Osteocyte (in vitro differentiated cells): ENCODE results near the gene SEPSECS. TPM values are rescaled to one million over a fixed set of nuclear protein-coding genes. Genes with fewer than 3 reads are reported as not detected.
A peak's percentile ranks its signal among the peaks of the same experiment; 100 is the strongest.

Experiments
- DNase-seq: peaks from one replicate; pipeline ENCODE4 v3.0.0; 2021; ENCODE audit warnings: mixed read lengths; ENCODE audit not compliant: unreplicated experiment; ENCODE audit errors: extremely low spot score
- H3K27ac Mint-ChIP-seq: one replicate; pipeline ENCODE4 v1.8.0; 2021; ENCODE audit warnings: mild to moderate bottlenecking, mixed read lengths; ENCODE audit not compliant: unreplicated experiment
- H3K27me3 Mint-ChIP-seq: one replicate; pipeline ENCODE4 v1.8.0; 2021; ENCODE audit warnings: mixed read lengths; ENCODE audit not compliant: unreplicated experiment
- H3K36me3 Mint-ChIP-seq: one replicate; pipeline ENCODE4 v1.8.0; 2021; ENCODE audit warnings: mixed read lengths; ENCODE audit not compliant: unreplicated experiment
- H3K4me1 Mint-ChIP-seq: one replicate; pipeline ENCODE4 v1.8.0; 2021; ENCODE audit warnings: mixed read lengths; ENCODE audit not compliant: unreplicated experiment
- H3K4me3 Mint-ChIP-seq: one replicate; pipeline ENCODE4 v1.8.0; 2021; ENCODE audit warnings: mild to moderate bottlenecking, moderate library complexity, mixed read lengths; ENCODE audit not compliant: unreplicated experiment
- H3K9me3 Mint-ChIP-seq: one replicate; pipeline ENCODE4 v1.8.0; 2021; ENCODE audit warnings: mixed read lengths; ENCODE audit not compliant: unreplicated experiment
- CTCF ChIP-seq: fragments of 200-600 bp; sonication (generic); IDR thresholded peaks from 2 replicates; pipeline ENCODE4 v1.5.0; 2021; ENCODE audit warnings: antibody characterized with exemption, mild to moderate bottlenecking, moderate library complexity
- total RNA-seq: library from RNA; stranded (reverse); gene quantifications from 2 replicates; pipeline ENCODE4 v1.2.1, GENCODE V29; 2021

SEPSECS gene
- total RNA-seq, 1 donor from 2014 or later = 7.8 TPM

- DNase-seq = no peak
- Mint-ChIP-seq H3K27me3 (no peaks in the 10 kb centered on the region), H3K4me1 (no peaks in the 10 kb centered on the region)
Measured at GRCh38 chr4:25184056-25184455, 23.8 kb upstream of the SEPSECS start.

GRCh38 chr4:25182937-25183336, 22.7 kb upstream of the SEPSECS start:
- no peak for TF ChIP-seq CTCF
- Mint-ChIP-seq H3K36me3 (no peaks in the 10 kb centered on the region), H3K4me3 (no peak overlapping the region), H3K4me1 (no peaks in the 10 kb centered on the region), H3K9me3 (no peaks in the 10 kb centered on the region), H3K27me3 (no peaks in the 10 kb centered on the region), H3K27ac (no peak overlapping the region)
- no peak for DNase-seq

More at GRCh38 chr4:25184056-25184455, 23.8 kb upstream of the SEPSECS start:
- H3K36me3 Mint-ChIP-seq = no peaks in the 10 kb centered on the region
- H3K9me3 Mint-ChIP-seq = no peaks in the 10 kb centered on the region
- no peak overlapping the region for H3K27ac Mint-ChIP-seq
- TF ChIP-seq CTCF = no peak
- no peak overlapping the region for H3K4me3 Mint-ChIP-seq

- H3K4me1 Mint-ChIP-seq = peaks cover 4% of the 10 kb centered on the region
- H3K27ac Mint-ChIP-seq = no peak overlapping the region
- H3K4me3 Mint-ChIP-seq = no peak overlapping the region
- peak; percentile 49 for TF ChIP-seq CTCF
- H3K36me3 Mint-ChIP-seq = no peaks in the 10 kb centered on the region
- DNase-seq = no peak
- no peaks in the 10 kb centered on the region for H3K9me3 Mint-ChIP-seq
- no peaks in the 10 kb centered on the region for H3K27me3 Mint-ChIP-seq
Measured at GRCh38 chr4:25180524-25181131, 20.4 kb upstream of the SEPSECS start.

GRCh38 chr4:25178838-25179261, 18.6 kb upstream of the SEPSECS start:
- no peak overlapping the region for H3K27ac Mint-ChIP-seq
- H3K4me3 Mint-ChIP-seq = no peak overlapping the region
- H3K27me3 Mint-ChIP-seq = no peaks in the 10 kb centered on the region
- no peaks in the 10 kb centered on the region for H3K36me3 Mint-ChIP-seq
- peaks cover 7% of the 10 kb centered on the region for H3K4me1 Mint-ChIP-seq
- DNase-seq = no peak
- no peaks in the 10 kb centered on the region for H3K9me3 Mint-ChIP-seq
- no peak for TF ChIP-seq CTCF

- Mint-ChIP-seq H3K27ac (no peak overlapping the region), H3K9me3 (no peaks in the 10 kb centered on the region), H3K4me1 (peaks cover 24% of the 10 kb centered on the region), H3K27me3 (no peaks in the 10 kb centered on the region), H3K36me3 (no peaks in the 10 kb centered on the region), H3K4me3 (no peak overlapping the region)
- no peak for TF ChIP-seq CTCF
- no peak for DNase-seq
Measured at GRCh38 chr4:25177147-25177546, 16.9 kb upstream of the SEPSECS start.
